Gastroesophageal sphincter (tissue), 3 donors: ENCODE results near the gene PPP2R3B.

Experiments used
- EP300 ChIP-seq: sonication (generic); formaldehyde crosslinking; IDR thresholded peaks from one replicate; pipeline ENCODE4 v1.6.1; 2017; ENCODE audit warnings: antibody characterized with exemption, mild to moderate bottlenecking
- POLR2A ChIP-seq, 2 donors: fragments of 450-650 bp; IDR thresholded peaks; one replicate each; pipeline ENCODE4 v1.6.1; 2017; ENCODE audit warnings: antibody characterized with exemption in 2 of 2, mild to moderate bottlenecking in 2 of 2, moderate library complexity in 1 of 2
- TF ChIP-seq, protein P1 (sequence below), 4 experiments: fragments of 200-600 bp in 2 of 4; fragments of 450-650 bp in 2 of 4; sonication (generic) in 1 of 4; IDR thresholded peaks; one replicate each; pipeline ENCODE4 v1.5.1; 2017 to 2019; ENCODE audit warnings: antibody characterized with exemption in 4 of 4, mild to moderate bottlenecking in 2 of 4, moderate library complexity in 2 of 4

DNA sequence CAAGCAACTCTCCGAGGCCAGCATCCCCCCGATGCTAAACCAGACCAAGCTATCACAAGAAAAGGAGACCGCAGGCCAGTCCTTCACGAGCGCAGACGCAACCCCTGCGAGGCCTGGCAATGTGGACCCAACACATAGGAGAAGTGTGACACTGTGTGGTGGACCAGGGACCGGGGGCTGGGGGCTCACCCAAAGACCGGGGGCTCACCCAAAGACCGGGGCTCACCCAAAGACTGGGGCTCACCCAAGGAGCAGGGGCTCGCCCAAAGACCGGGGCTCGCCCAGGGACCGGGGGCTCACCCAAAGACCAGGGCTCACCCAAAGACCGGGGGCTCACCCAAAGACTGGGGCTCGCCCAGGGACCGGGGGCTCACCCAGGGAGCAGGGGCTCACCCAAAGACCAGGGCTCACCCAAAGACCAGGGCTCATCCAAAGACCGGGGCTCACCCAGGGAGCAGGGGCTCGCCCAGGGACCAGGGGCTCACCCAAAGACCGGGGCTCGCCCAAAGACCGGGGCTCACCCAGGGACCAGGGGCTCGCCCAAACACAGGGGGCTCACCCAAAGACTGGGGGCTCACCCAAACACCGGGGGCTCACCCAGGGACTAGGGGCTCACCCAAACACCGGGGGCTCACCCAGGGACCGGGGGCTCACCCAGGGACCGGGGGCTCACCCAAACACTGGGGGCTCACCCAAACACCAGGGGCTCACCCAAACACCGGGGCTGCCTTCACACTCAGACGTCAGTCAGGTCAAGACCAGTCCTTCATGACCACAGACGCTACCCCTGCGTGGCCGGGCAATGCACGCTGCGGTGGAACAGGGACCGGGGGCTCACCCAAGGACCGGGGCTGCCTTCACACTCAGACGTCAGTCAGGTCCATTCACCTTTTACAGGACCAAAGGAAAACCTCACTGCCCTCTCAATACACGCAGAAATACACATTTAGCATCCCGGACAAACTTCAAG, 32.9 kb downstream of the PPP2R3B start:
- TF ChIP-seq, protein P1, sequence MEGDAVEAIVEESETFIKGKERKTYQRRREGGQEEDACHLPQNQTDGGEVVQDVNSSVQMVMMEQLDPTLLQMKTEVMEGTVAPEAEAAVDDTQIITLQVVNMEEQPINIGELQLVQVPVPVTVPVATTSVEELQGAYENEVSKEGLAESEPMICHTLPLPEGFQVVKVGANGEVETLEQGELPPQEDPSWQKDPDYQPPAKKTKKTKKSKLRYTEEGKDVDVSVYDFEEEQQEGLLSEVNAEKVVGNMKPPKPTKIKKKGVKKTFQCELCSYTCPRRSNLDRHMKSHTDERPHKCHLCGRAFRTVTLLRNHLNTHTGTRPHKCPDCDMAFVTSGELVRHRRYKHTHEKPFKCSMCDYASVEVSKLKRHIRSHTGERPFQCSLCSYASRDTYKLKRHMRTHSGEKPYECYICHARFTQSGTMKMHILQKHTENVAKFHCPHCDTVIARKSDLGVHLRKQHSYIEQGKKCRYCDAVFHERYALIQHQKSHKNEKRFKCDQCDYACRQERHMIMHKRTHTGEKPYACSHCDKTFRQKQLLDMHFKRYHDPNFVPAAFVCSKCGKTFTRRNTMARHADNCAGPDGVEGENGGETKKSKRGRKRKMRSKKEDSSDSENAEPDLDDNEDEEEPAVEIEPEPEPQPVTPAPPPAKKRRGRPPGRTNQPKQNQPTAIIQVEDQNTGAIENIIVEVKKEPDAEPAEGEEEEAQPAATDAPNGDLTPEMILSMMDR (IDR thresholded peaks at IDR 0.05) = no peak
- TF ChIP-seq POLR2A (IDR thresholded peaks at IDR 0.05) (no peak), EP300 (no peak)
